GM19328 (cell line): ENCODE measurements around the gene TRMT1.
A peak's percentile ranks its signal among the peaks of the same experiment; 100 is the strongest.
"Not testable (repeated sequence)": the region's sequence is repeated elsewhere in the genome, so short reads cannot be mapped to it uniquely, and the experiment has no call there.

Experiments used
- ATAC-seq: cut with Tn5 transposase; IDR thresholded peaks from one replicate; pipeline ENCODE4 v1.9.1; 2021; ENCODE audit warnings: mild to moderate bottlenecking, moderate library complexity; ENCODE audit not compliant: unreplicated experiment

TRMT1 gene

GRCh38 chr19:13116282-13117175, at the start of gene TRMT1:
Gene TRMT1, minus strand, starts transcription at chr19:13116740. Its CDS starts 341 bp downstream, at chr19:13116399.
- ATAC-seq, result peak; percentile 41

GRCh38 chr19:13166151-13166550, 49.6 kb upstream of the TRMT1 start:
- not testable (repeated sequence) for ATAC-seq

GRCh38 chr19:13165162-13165997, 48.8 kb upstream of the TRMT1 start:
- no peak for ATAC-seq

- ATAC-seq, result no peak
Observed at GRCh38 chr19:13164343-13165161, 48.0 kb upstream of the TRMT1 start.

- no peak for ATAC-seq
Observed at GRCh38 chr19:13163609-13164342, 47.2 kb upstream of the TRMT1 start.

- ATAC-seq, result no peak
Observed at GRCh38 chr19:13162724-13163608, 46.4 kb upstream of the TRMT1 start.

GRCh38 chr19:13160557-13160956, 44.0 kb upstream of the TRMT1 start:
- ATAC-seq, result no peak

GRCh38 chr19:13159713-13160112, 43.2 kb upstream of the TRMT1 start:
- no peak for ATAC-seq

GRCh38 chr19:13155472-13156359, 39.2 kb upstream of the TRMT1 start:
- ATAC-seq, result no peak

- no peak for ATAC-seq
Observed at GRCh38 chr19:13154911-13155471, 38.5 kb upstream of the TRMT1 start.

GRCh38 chr19:13154241-13154778, 37.8 kb upstream of the TRMT1 start:
- no peak for ATAC-seq

GRCh38 chr19:13153569-13154240, 37.2 kb upstream of the TRMT1 start:
- ATAC-seq, result no peak

GRCh38 chr19:13152974-13153568, 36.5 kb upstream of the TRMT1 start:
- no peak for ATAC-seq

- no peak for ATAC-seq
Observed at GRCh38 chr19:13152356-13152973, 35.9 kb upstream of the TRMT1 start.

GRCh38 chr19:13151605-13152355, 35.2 kb upstream of the TRMT1 start:
- peak; percentile 47 for ATAC-seq
